Muscle of leg (tissue), 11 donors: ENCODE results near the gene ZBTB22. TPM values are rescaled to one million over a fixed set of nuclear protein-coding genes. Genes with fewer than 3 reads are reported as not detected.

Experiments
- DNase-seq: peaks from one replicate; pipeline ENCODE4 v3.0.0; 2013
- H3K27ac ChIP-seq: one replicate; pipeline ENCODE4 v1.5.1; 2013; ENCODE audit warnings: mild to moderate bottlenecking, low read length, control low read depth
- H3K27me3 ChIP-seq: one replicate; pipeline ENCODE4 v1.6.1; 2013; ENCODE audit warnings: low read length; ENCODE audit not compliant: control insufficient read depth, insufficient read depth
- H3K36me3 ChIP-seq: one replicate; pipeline ENCODE4 v1.6.1; 2013; ENCODE audit warnings: low read length; ENCODE audit not compliant: control insufficient read depth, insufficient read depth
- H3K4me1 ChIP-seq: one replicate; pipeline ENCODE4 v1.6.1; 2013; ENCODE audit warnings: low read length; ENCODE audit not compliant: control insufficient read depth, insufficient read depth
- H3K4me3 ChIP-seq: one replicate; pipeline ENCODE4 v1.5.1; 2013; ENCODE audit warnings: low read length, control low read depth
- H3K9me3 ChIP-seq: replicated peaks from 2 replicates; pipeline ENCODE4 v1.6.1; 2013; ENCODE audit warnings: low read depth, low read length; ENCODE audit not compliant: control insufficient read depth
- WGBS: methylation state at CpG from one replicate; pipeline ENCODE4 v1.1.5; 2013; ENCODE audit warnings: missing lambda C conversion rate; ENCODE audit not compliant: insufficient coverage; 5-methylcytosine and 5-hydroxymethylcytosine counted together
- polyA plus RNA-seq, 8 donors: library from polyadenylated mRNA; unstranded; fragments of 120-200 nt; gene quantifications; one replicate each; pipeline versions ENCODE4 v1.2.1 to v1.2.3, GENCODE V29; 2013; ENCODE audit warnings: inconsistent platforms in 1 of 8, low replicate concordance in 1 of 8; ENCODE audit not compliant: insufficient read length in 8 of 8, insufficient read depth in 1 of 8
- total RNA-seq: library from RNA; stranded (reverse); fragments of 120-200 nt; gene quantifications from one replicate; pipeline ENCODE4 v1.2.4, GENCODE V29; 2013

The ZBTB22 gene
- total and polyA plus RNA-seq, 9 donors = 13.7 to 18.6 (median 15.8) TPM

DNA sequence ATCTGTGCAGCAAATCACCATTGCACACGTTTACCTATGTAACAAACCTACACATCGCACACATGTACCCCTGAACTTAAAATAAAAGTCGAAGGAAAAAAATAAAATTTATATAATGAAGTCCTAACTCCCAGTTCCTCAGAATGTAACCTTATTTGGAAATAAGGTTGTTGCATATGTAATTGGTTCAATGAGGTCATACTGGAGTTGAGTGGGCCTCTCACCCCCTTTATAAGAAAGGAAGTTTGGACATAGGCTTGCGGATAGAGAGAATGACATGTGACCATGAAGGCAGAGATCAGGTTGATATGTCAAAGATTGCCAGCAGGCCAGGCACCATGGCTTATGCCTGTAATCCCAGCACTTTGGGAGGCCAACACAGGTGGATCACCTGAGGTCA, 16.1 kb upstream of the ZBTB22 start:
- H3K27ac ChIP-seq = no peak overlapping the region
- no peaks in the 10 kb centered on the region for H3K27me3 ChIP-seq
- no peak overlapping the region for H3K4me3 ChIP-seq
- H3K36me3 ChIP-seq = no peaks in the 10 kb centered on the region
- no peak for DNase-seq
- no CpG with 5 or more reads among the region's 4 CpGs for WGBS
- no peaks in the 10 kb centered on the region for H3K9me3 ChIP-seq
- no peaks in the 10 kb centered on the region for H3K4me1 ChIP-seq

DNA sequence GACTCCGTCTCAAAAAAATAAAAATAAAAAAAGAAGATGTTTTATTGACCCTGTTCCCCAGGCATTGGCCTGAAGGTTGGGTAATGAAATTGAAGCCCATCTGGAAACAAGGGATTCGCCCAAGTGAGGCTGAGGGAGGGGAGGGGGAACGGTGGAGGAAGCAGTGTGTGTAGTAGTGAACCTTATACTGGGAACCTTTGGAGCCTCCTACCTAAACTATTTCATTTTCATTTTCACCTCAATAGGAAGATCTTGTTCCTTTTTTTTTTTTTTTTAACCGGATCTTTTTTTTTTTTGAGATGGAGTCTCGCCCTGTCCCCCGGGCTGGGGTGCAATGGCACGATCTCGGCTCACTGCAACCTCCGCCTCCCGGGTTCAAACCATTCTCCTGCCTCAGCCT, 13.2 kb upstream of the ZBTB22 start:
- H3K36me3 ChIP-seq = no peaks in the 10 kb centered on the region
- DNase-seq = no peak
- H3K9me3 ChIP-seq = no peaks in the 10 kb centered on the region
- no peaks in the 10 kb centered on the region for H3K4me1 ChIP-seq
- no peaks in the 10 kb centered on the region for H3K27me3 ChIP-seq
- no peak overlapping the region for H3K4me3 ChIP-seq
- no peak overlapping the region for H3K27ac ChIP-seq
- 79% methylated on average over 2 of the region's 10 CpGs for WGBS

DNA sequence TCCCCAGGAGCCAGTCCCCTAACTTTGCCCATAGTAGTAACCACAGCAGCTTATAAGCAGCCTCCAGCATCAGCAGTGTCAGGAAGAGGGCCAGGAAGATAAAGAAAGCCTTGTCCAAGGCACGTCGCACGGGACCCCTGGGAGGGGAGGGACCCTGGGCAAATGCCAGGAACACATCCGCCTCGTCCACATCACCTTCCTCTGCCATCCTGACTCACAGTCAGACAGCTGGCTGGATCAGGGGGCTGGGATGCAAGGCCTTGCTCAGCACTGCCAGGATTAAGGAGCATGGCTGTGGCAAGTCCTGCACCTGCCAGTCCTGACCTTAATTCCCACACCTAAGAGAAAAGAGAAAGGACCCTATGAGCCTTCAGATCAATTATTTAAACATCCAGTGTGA, 11.5 kb upstream of the ZBTB22 start:
- no peak for DNase-seq
- Histone ChIP-seq H3K4me1 (peaks cover under 1% of the 10 kb centered on the region), H3K4me3 (no peak overlapping the region), H3K27me3 (no peaks in the 10 kb centered on the region), H3K36me3 (no peaks in the 10 kb centered on the region), H3K27ac (no peak overlapping the region), H3K9me3 (no peaks in the 10 kb centered on the region)
- 20% methylated on average over 1 of the region's 5 CpGs for WGBS

DNA sequence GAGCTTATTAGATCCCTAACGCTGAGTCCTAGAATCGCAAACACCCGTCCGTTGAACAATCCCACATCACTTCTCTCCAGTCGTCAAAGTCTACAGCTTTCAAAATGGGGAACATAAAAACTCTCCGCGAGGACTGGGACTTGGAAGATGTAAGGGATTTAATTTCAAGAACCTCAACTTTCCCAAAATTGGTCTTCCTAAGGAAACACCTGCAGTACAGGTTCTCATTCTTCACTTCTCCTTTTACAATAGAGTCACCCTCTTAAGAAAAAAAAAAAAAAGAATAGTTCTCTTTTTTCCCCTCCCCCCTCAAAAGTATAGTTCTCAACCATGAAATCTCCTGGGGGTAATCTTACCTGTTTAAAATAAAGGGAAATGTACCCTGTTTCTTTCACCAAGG, 6.6 kb upstream of the ZBTB22 start:
- H3K27me3 ChIP-seq = no peaks in the 10 kb centered on the region
- H3K36me3 ChIP-seq = peaks cover 25% of the 10 kb centered on the region
- peak; percentile 34 for DNase-seq
- H3K27ac ChIP-seq = no peak overlapping the region
- peak overlapping the region; percentile 87 for H3K4me3 ChIP-seq
- 0% methylated on average over 1 of the region's 7 CpGs for WGBS
- peaks cover 29% of the 10 kb centered on the region for H3K4me1 ChIP-seq
- H3K9me3 ChIP-seq = no peaks in the 10 kb centered on the region

DNA sequence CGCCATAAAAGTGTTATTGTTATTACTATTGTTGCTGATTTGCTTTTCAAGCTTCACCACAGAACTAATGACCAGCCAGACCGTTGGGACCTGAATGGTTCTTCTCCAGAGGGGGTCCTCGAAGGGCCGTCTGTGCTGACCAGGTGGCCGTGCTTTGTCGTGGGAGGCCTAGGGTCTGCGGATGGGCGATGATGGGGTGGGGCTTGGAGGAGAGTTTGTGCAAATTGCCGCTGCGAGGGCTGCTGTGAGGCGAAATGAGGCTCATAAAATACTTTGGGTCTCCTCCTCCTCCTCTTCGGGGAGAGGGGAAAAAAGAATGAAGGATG, 6.0 kb upstream of the ZBTB22 start:
- WGBS = 0% methylated on average over 5 of the region's 12 CpGs
- peak overlapping the region; percentile 96 for H3K27ac ChIP-seq
- no peaks in the 10 kb centered on the region for H3K27me3 ChIP-seq
- H3K4me1 ChIP-seq = peaks cover 33% of the 10 kb centered on the region
- no peak for DNase-seq
- H3K9me3 ChIP-seq = no peaks in the 10 kb centered on the region
- peaks cover 30% of the 10 kb centered on the region for H3K36me3 ChIP-seq
- H3K4me3 ChIP-seq = peak overlapping the region; percentile 87

DNA sequence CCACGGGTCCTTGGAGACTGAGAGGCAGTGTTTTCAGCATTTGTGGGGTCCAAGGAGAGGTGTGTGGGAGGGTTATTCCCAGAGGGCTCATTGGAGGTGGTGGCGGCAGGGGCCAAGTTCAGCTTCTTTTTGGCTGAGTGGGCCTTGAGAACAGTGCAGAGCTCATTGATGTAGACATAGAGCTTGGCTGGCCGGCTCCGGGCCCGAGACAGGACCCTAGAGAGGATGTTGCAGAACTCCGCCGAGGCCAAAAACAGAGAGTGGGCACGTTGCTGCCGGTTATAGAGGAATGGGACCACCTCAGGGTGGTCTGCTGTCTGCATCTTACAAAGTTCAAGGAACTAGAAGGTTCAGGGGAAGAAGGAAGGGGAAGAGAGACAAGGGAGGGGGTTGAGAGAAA, 3.7 kb upstream of the ZBTB22 start:
- Histone ChIP-seq H3K9me3 (no peaks in the 10 kb centered on the region), H3K27me3 (no peaks in the 10 kb centered on the region), H3K36me3 (peaks cover 35% of the 10 kb centered on the region), H3K27ac (no peak overlapping the region), H3K4me1 (peaks cover 48% of the 10 kb centered on the region), H3K4me3 (peak overlapping the region; percentile 87)
- 58% methylated on average over 9 of the region's 9 CpGs for WGBS
- peak; percentile 22 for DNase-seq

DNA sequence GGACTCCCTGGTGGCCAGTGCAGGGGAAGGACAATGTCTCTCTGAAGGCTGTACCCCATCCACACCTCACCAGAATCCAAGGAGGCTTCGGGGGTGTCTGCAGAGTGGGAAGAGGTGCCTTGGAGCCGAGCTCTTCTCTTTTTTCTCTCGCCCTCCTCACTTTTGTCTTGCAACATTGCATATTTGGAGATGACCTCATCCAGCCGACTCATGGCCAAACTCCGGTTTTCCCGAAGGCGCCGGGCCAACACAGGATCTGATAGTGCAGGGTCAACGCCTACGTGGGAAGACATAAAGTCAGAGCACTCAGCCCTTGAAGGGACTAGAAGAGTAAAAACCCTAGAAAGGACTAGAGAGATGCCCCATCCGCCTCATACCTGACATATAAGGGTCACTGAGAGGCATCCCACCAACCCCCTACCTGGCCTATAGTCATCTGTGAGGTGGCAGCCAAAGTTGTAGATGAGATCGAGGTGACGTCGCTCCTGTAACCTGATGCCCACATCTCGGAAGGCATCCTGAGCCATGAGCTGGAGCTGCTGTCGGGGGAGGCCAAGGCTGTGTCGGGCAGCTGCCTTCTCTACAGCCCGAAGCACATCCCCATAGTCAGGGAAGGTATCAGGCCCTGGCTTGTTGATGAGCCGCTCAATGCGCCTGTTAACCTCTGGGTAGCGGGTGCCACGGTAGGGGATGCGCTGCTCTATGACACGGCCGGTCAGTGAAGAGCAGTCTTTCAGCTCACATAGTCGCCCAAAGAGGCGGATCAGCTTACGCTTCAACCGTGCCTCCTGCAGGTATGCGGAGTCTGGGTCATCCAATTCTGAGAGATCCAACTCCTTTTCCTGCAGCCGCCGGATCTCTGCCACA, 3.0 kb upstream of the ZBTB22 start:
- H3K4me1 ChIP-seq = peaks cover 50% of the 10 kb centered on the region
- DNase-seq = peak; percentile 18

DNA sequence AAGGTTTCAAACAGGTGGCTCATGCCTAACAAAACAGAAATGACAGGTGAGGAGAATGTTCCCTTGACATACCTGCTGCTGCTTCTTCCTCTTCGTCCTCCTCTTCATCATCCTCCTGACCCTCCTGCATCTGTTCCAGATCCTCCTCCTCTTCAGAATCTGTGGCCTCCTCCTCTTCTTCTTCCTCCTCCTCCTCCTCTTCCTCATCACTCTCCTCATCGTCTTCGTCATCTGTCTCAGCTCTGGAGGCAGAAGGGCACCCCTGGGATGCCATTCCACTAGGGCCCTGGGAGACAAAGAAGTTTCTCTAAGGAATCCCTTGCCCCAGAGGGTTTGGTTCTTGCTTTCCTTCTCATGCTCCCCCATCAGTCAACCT, 2.4 kb upstream of the ZBTB22 start:
- no peaks in the 10 kb centered on the region for H3K9me3 ChIP-seq
- H3K4me3 ChIP-seq = no peak overlapping the region
- 86% methylated on average over 1 of the region's 3 CpGs for WGBS
- no peak overlapping the region for H3K27ac ChIP-seq
- H3K36me3 ChIP-seq = peaks cover 37% of the 10 kb centered on the region
- no peak for DNase-seq
- no peaks in the 10 kb centered on the region for H3K27me3 ChIP-seq
- peaks cover 54% of the 10 kb centered on the region for H3K4me1 ChIP-seq

More for the DNA sequence above, 3.0 kb upstream of the ZBTB22 start:
- no peak overlapping the region for H3K4me3 ChIP-seq
- H3K27me3 ChIP-seq = no peaks in the 10 kb centered on the region
- 82% methylated on average over 27 of the region's 32 CpGs for WGBS
- no peaks in the 10 kb centered on the region for H3K9me3 ChIP-seq
- peaks cover 37% of the 10 kb centered on the region for H3K36me3 ChIP-seq
- H3K27ac ChIP-seq = no peak overlapping the region

DNA sequence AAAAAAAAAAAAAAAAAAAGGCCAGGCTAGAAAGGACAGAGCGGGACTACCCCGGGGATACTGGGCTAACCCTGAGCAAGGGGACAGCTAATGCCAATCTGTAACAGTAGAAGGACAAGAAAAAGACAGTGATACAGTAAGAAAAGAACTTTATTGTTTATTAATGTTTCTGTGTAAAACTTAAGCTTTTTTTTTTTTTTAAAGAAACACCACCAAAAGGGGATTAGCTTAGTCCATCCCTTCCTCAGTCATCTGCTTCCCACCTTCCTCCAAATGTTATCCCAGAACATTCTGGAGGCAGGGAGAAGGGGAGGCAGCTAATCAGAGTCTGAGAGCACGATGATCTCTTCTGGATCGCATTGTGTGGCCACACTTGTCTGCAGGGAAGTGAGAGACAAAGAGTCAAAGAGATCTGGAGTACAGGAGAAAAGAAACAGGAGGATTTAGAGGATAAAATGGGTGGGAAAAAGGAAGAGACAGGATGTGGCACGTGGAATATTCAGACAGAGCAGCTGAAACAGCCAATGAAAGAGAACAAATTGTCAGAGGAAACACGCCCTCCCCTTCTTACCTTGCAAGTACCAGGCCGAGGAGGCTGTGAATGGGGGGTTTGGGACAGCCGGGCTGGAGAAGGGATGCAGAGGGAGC, 1.0 kb upstream of the ZBTB22 start:
- Histone ChIP-seq H3K36me3 (peaks cover 37% of the 10 kb centered on the region), H3K27ac (peak overlapping the region; percentile 93), H3K4me3 (peak overlapping the region; percentile 58), H3K27me3 (no peaks in the 10 kb centered on the region), H3K4me1 (peaks cover 55% of the 10 kb centered on the region), H3K9me3 (no peaks in the 10 kb centered on the region)
- WGBS = 75% methylated on average over 3 of the region's 8 CpGs
- DNase-seq = peak; percentile 17

DNA sequence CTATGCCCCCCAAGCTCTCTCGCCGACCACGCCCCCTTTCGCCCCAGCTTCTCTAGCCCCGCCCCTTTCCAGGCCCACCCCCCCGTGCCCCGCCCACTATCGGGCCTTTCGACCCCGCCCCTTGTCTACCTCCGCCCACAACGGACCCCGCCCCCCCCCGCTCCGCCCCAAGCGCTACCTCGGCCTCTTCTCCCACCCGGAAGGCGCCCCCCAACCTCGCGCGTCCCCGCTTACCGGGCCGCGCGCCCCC, 200 bp downstream of the ZBTB22 start:
- Histone ChIP-seq H3K4me1 (peaks cover 63% of the 10 kb centered on the region), H3K27ac (peak overlapping the region; percentile 93), H3K27me3 (no peaks in the 10 kb centered on the region), H3K36me3 (peaks cover 37% of the 10 kb centered on the region), H3K4me3 (peak overlapping the region; percentile 58), H3K9me3 (no peaks in the 10 kb centered on the region)
- 0% methylated on average over 10 of the region's 27 CpGs for WGBS
- no peak for DNase-seq
